Adrenal gland (tissue), 12 donors: ENCODE measurements around the gene C3orf20. TPM values are rescaled to one million over a fixed set of nuclear protein-coding genes. Genes with fewer than 3 reads are reported as not detected.

Experiments used
- DNase-seq, 7 donors: peaks; one replicate each; pipeline ENCODE4 v3.0.0-alpha.2; 2019 to 2020
- H3K27ac ChIP-seq, 5 donors: fragments of 200-600 bp; sonication (generic) in 4 of 5; 1 replicate in 3 of 5; 2 replicates in 2 of 5; pipeline versions ENCODE4 v1.5.1 to v1.8.0; 2016 to 2020; ENCODE audit warnings: mild to moderate bottlenecking in 1 of 5
- H3K27me3 ChIP-seq: fragments of 200-600 bp; 2 replicates; pipeline ENCODE4 v1.8.0; 2021
- H3K36me3 ChIP-seq, 2 donors: fragments of 200-600 bp; replicated peaks in 1 of 2; 1 replicate in 1 of 2; 2 replicates in 1 of 2; pipeline versions ENCODE4 v1.5.1 to v1.8.0; 2018 to 2022
- H3K4me1 ChIP-seq, 2 donors: fragments of 200-600 bp; replicated peaks in 1 of 2; 1 replicate in 1 of 2; 2 replicates in 1 of 2; pipeline versions ENCODE4 v1.5.1 to v1.8.0; 2018 to 2021
- H3K4me3 ChIP-seq, 4 donors: fragments of 200-600 bp; sonication (generic) in 3 of 4; one replicate each; pipeline ENCODE4 v1.5.1; 2016 to 2018
- H3K9me3 ChIP-seq, 3 donors: fragments of 200-600 bp; sonication (generic) in 1 of 3; replicated peaks in 1 of 3; 1 replicate in 2 of 3; 2 replicates in 1 of 3; pipeline versions ENCODE4 v1.5.1 to v1.8.0; 2016 to 2021
- POLR2A ChIP-seq, 2 donors: fragments of 450-650 bp; IDR thresholded peaks; one replicate each; pipeline ENCODE4 v1.6.1; 2017; ENCODE audit warnings: antibody characterized with exemption in 2 of 2, mild to moderate bottlenecking in 2 of 2, moderate library complexity in 1 of 2
- WGBS, 4 donors: extraction: QIAGEN DNeasy Blood & Tissue Kit in 2 of 4; methylation state at CpG; one replicate each; pipeline versions ENCODE4 v1.1.5 to v1.1.7; 2013 to 2017; 5-methylcytosine and 5-hydroxymethylcytosine counted together
- intact Hi-C, 2 donors: fragments of 100-400 bp; cut with DNase I; formaldehyde crosslinking; loops; one replicate each; pipeline versions ENCODE4 v1.14.1 to v1.15.0; 2022 to 2023
- polyA plus RNA-seq, 3 donors: library from polyadenylated mRNA; stranded (reverse); fragments of 200-250 nt in 2 of 3; fragments of 350-450 nt in 1 of 3; fragmentation: Illumina TruSeq in 1 of 3; extraction: RNeasy Lipid Tissue Mini Kit (QIAGEN cat#74804) in 1 of 3; gene quantifications; one replicate each; pipeline ENCODE4 v1.2.3, GENCODE V29; 2013 to 2014
- total RNA-seq, 9 donors: library from RNA; depleted of rRNA in 4 of 9; stranded (reverse); fragments of >200 nt in 4 of 9; fragments of 120-200 nt in 1 of 9; fragmentation: NEBNext Ultra II Directional in 1 of 9; extraction: Animal tissue kit (Norgen Biotek cat#: 25700) in 1 of 9; gene quantifications; one replicate each; pipeline versions ENCODE4 v1.1.0 to v1.2.4, GENCODE V29; 2013 to 2023
- TF ChIP-seq, protein P1 (sequence below), 6 experiments: fragments of 450-650 bp in 4 of 6; fragments of 200-600 bp in 2 of 6; sonication (generic) in 1 of 6; IDR thresholded peaks; 1 replicate in 5 of 6; 2 replicates in 1 of 6; pipeline versions ENCODE4 v1.5.1 to v1.8.0; 2016 to 2021; ENCODE audit warnings: antibody characterized with exemption in 6 of 6, mild to moderate bottlenecking in 2 of 6, moderate library complexity in 1 of 6
- donor health status: healthy with polysubstance abuse.
- donor health status: Bipolar disorder and iron deficiency.
- donor health status: DM: yes; HTN: yes; CAD: no.
- donor health status: DM: no; HTN: no; CAD: no.
- donor health status: DM: no; HTN: no; CAD: no.
- donor health status: DM: yes; HTN: yes; CAD: no.

C3orf20 gene
- total and polyA plus RNA-seq, 12 donors = 0.07 to 0.39 TPM; not detected in 10

DNA sequence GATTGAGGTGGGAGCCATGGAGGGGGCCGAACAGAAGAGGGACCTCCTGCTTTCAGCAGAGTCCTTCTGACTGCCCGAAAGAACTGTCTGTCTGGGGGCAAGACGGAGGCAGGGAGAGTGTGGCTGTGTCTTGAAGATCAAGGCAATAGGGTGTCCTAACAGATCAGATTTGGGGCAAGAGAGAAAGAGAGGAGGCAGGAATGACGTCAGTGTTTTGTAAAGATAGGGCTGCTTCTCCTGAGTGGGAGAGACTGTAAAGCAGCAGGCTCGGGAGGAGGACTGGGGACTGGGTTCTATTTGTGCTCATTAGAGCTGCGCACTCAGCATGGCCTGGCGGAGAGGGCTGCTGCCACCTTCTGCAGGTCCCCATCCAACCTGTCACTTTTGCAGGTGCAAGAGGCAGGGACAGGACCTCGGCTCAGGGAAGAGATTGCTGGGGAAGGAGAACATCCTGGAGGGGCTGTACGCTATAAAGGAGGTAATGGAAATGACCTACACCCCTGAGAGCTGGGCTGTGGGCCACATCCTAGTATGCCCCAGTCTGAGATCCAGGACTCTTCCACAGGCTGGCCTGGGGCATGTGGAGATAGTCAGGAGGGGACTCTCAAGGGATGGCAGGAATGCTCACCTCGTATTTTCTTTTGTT, 114.8 kb downstream of the C3orf20 start:
- no peak for TF ChIP-seq POLR2A (IDR thresholded peaks at IDR 0.05)
- TF ChIP-seq, protein P1, sequence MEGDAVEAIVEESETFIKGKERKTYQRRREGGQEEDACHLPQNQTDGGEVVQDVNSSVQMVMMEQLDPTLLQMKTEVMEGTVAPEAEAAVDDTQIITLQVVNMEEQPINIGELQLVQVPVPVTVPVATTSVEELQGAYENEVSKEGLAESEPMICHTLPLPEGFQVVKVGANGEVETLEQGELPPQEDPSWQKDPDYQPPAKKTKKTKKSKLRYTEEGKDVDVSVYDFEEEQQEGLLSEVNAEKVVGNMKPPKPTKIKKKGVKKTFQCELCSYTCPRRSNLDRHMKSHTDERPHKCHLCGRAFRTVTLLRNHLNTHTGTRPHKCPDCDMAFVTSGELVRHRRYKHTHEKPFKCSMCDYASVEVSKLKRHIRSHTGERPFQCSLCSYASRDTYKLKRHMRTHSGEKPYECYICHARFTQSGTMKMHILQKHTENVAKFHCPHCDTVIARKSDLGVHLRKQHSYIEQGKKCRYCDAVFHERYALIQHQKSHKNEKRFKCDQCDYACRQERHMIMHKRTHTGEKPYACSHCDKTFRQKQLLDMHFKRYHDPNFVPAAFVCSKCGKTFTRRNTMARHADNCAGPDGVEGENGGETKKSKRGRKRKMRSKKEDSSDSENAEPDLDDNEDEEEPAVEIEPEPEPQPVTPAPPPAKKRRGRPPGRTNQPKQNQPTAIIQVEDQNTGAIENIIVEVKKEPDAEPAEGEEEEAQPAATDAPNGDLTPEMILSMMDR (IDR thresholded peaks at IDR 0.05) = no peak
- Histone ChIP-seq H3K4me3 (no peak overlapping the region), H3K27me3 (no peaks in the 10 kb centered on the region), H3K9me3 (no peaks in the 10 kb centered on the region), H3K27ac (no peak overlapping the region), H3K36me3 (no peaks in the 10 kb centered on the region), H3K4me1 (no peaks in the 10 kb centered on the region)
- intact Hi-C loops = loop anchor here (5.0 to 10.0 kb wide), 2 partner anchors 115 to 133 kb away; partner anchors contain the start of gene C3orf20 (in 1 of the 2)
- no peak for DNase-seq
- 64 to 83% (median 72%) methylated on average over 9 to 10 of the region's 10 CpGs for WGBS, 4 donors

DNA sequence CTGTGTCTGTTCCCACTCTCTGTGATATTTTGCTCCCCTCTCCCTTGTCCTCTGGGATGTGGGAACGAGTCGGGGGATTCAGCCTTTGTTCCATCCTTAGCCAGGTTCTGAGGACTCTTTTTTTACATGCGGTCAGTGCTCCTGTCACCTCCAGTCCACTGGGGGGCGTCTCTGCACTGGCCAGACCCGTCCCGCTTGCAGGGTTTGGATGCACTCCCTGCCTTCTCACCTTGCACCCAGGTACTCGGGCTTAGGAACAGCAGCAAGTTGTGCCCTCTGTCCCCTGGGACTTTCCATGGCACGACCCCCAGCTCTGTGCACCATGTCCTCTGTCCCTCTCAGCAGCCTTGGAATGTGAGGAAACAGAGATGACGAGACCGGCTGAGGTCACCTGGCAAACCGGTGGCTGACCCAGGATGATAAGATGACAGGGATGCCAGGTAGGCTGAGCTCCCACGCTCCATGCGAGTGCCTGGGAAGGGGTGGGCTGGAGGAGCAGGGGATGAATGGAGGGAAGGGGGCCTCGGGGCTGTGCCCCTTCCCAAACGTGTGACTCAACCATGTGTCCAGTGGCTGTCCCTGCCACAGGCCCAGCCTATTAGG, 116.5 kb downstream of the C3orf20 start:
- Histone ChIP-seq H3K36me3 (no peaks in the 10 kb centered on the region), H3K9me3 (no peaks in the 10 kb centered on the region), H3K4me1 (no peaks in the 10 kb centered on the region), H3K27ac (no peak overlapping the region), H3K4me3 (no peak overlapping the region), H3K27me3 (no peaks in the 10 kb centered on the region)
- TF ChIP-seq, protein P1 (IDR thresholded peaks at IDR 0.05) = peak; percentile 33 to 67 (median 57)
- TF ChIP-seq POLR2A (IDR thresholded peaks at IDR 0.05) = no peak
- intact Hi-C loops = loop anchor here in 1 of 2 donors (5.0 kb wide), 1 partner anchor 131 kb away; no protein-coding TSS in a partner anchor
- 19 to 24% (median 22%) methylated on average over 9 to 15 of the region's 15 CpGs for WGBS, 4 donors
- peak; percentile 30 to 82 (median 55) for DNase-seq

DNA sequence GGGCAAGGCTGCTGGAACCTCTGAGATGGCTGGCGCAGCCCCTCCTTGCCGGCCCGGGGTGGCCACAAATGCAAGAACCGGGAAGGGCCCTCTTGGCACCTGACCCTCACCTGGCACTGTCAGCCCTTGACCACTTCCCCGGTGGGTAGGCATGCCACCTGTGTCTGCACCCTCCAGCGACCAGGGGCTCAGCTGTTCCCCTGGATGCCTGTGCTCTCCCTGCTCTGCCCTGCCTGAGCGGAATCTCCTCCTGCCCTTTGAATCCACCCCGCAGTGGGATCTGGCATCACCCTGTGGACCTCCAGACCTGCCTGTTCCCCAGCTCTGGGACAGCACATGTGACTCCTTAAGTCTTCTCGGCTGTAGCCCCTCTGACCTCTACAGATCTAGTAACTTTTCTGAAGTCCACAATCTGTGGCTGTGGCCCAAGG, 117.8 kb downstream of the C3orf20 start:
- no peaks in the 10 kb centered on the region for H3K36me3 ChIP-seq
- intact Hi-C loops = loop anchor here in 1 of 2 donors (5.0 kb wide), 1 partner anchor 130 kb away; no protein-coding TSS in a partner anchor
- H3K9me3 ChIP-seq = no peaks in the 10 kb centered on the region
- peak overlapping the region in 1 of 5 donors; percentile 79 for H3K27ac ChIP-seq
- H3K27me3 ChIP-seq = no peaks in the 10 kb centered on the region
- no peak for TF ChIP-seq POLR2A (IDR thresholded peaks at IDR 0.05)
- TF ChIP-seq, protein P1 (IDR thresholded peaks at IDR 0.05) = no peak
- no peak for DNase-seq
- H3K4me1 ChIP-seq = no peaks in the 10 kb centered on the region
- no peak overlapping the region for H3K4me3 ChIP-seq
- WGBS, 4 donors = 76 to 86% (median 83%) methylated on average over 7 to 9 of the region's 9 CpGs; no CpG with 5 or more reads in 1 of the 4 donors

DNA sequence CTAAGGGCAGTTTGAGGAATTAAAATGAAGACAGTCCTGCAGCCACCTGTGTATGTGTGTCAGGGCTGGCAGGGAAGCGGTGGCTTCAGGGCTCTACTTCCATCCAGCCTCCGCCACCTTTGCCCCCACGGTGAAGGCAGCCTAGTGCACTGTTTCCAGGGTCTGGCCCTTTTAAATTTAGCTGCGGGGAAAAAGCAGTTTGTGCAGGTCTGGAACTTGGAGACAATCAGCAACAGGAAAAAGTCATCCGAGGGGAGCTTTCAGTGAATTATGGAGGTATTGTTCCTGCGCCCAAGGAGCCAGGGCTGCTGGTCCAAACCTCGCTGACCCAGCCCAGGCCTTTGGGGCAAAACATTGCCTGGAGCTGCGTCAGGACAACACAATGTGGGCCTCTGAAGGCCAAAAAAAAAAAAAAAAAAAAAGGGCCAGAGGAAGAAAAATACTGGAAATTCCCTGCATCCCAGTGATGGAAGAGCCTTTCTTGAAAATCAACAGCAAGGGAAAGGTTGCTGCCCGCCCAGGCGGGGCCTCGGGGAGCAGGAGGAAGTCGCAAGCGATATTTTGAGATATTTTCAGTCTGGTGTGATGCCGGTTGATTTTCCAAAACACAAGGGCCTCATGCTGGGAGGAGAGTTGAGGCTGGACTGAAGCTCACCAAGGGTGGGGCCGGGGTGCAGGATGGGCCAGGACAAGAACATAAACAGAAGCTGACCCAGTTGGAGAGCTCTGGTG, 118.4 kb downstream of the C3orf20 start:
- TF ChIP-seq, protein P1 (IDR thresholded peaks at IDR 0.05) = no peak
- no peak for TF ChIP-seq POLR2A (IDR thresholded peaks at IDR 0.05)
- Histone ChIP-seq H3K9me3 (no peaks in the 10 kb centered on the region), H3K4me3 (no peak overlapping the region), H3K36me3 (no peaks in the 10 kb centered on the region), H3K27ac (peak overlapping the region in 1 of 5 donors; percentile 79), H3K27me3 (no peaks in the 10 kb centered on the region), H3K4me1 (no peaks in the 10 kb centered on the region)
- peak in 1 of 7 donors; percentile 37 for DNase-seq
- 53 to 60% (median 59%) methylated on average over 15 of the region's 15 CpGs for WGBS, 4 donors
- intact Hi-C loops = loop anchor here in 1 of 2 donors (5.0 kb wide), 1 partner anchor 129 kb away; no protein-coding TSS in a partner anchor
